ENCODE measurements around the gene PIGBOS1.

Gene PIGBOS1

GRCh38 chr15:55267401-55268175 is 51.3 kb downstream of the PIGBOS1 start:
- DNase-seq (ENCODE audit: low read depth, low spot score), result peak; percentile 26
